ENCODE data around the gene LRWD1. TPM values are rescaled to one million over a fixed set of nuclear protein-coding genes. Genes with fewer than 3 reads are reported as not detected.
A peak's percentile ranks its signal among the peaks of the same experiment; 100 is the strongest.

Gene LRWD1
- total and polyA plus RNA-seq, 2 donors (not counting 1 experiment from before 2014, with no cell fraction given), result 7.4 to 14.5 TPM

DNA sequence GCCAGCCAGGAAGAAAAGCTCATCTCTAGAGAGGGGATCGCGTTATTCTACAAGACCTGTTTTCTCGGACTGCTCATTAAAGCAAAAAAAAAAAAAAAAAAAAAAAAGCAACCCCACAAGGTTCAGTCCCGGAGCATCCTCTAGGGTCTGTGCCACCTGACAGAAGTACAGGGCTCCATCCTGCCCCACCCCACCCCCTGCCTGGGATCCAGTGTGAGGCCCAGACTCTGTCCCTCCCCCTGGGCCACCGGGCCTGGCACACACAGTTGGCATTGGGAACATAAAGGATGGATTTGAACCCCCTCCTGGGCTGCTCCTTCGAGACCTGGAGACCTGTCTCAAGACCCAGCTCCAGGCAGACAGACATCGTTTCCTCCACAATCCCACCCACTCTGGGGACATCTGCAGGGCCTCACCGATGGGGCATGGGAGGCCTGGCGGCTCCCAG is 30.7 kb upstream of the LRWD1 start:
- Histone ChIP-seq H3K79me2 (ENCODE audit: control insufficient read depth, insufficient read depth, low read length) (peaks cover 3% of the 10 kb centered on the region), H3K4me3 (replicated peaks in 1 of 4; ENCODE audit: control extremely low read depth in 1 of 4, insufficient read depth in 1 of 4, low read depth in 3 of 4, low read length in 4 of 4) (peak overlapping the region; percentile 72 to 90 (median 80)), H3K9ac (ENCODE audit: insufficient read depth, low read length) (peak overlapping the region; percentile 75), H3K36me3 (ENCODE audit: control insufficient read depth, insufficient read depth, low read length) (peaks cover under 1% of the 10 kb centered on the region), H3K27me3 (ENCODE audit: control insufficient read depth, insufficient read depth, low read length) (no peaks in the 10 kb centered on the region), H3K27ac (ENCODE audit: insufficient read depth, low read length) (peak overlapping the region; percentile 71), H3K4me1 (ENCODE audit: control insufficient read depth, extremely low read depth, insufficient read depth, low read length) (peaks cover 5% of the 10 kb centered on the region), H4K20me1 (ENCODE audit: control insufficient read depth, extremely low read depth, insufficient read depth, low read length) (no peaks in the 10 kb centered on the region), H3K4me2 (ENCODE audit: extremely low read depth, insufficient read depth, low read length) (peak overlapping the region; percentile 66), H3K9me3 (ENCODE audit: control insufficient read depth, insufficient read depth, low read depth, low read length) (no peaks in the 10 kb centered on the region), H2AFZ (ENCODE audit: low read length) (peak overlapping the region; percentile 75)
- TF ChIP-seq EZH2 (IDR thresholded peaks at IDR 0.05; ENCODE audit: low read length, missing control alignments) (no peak), CTCF (conservative IDR thresholded peaks at IDR 0.05 in 1 of 2, IDR thresholded peaks at IDR 0.05 in 1 of 2; ENCODE audit: low read depth in 1 of 2, low read length in 2 of 2) (no peak)
- DNase-seq (ENCODE audit: low read depth in 2 of 2), result no peak

- no peaks in the 10 kb centered on the region for H3K27me3 ChIP-seq (ENCODE audit: control insufficient read depth, insufficient read depth, low read length)
These were observed 28.7 kb upstream of the LRWD1 start for GRCh38 chr7:102436118-102436517.

More at GRCh38 chr7:102436118-102436517, 28.7 kb upstream of the LRWD1 start:
- Histone ChIP-seq H3K4me1 (ENCODE audit: control insufficient read depth, extremely low read depth, insufficient read depth, low read length) (peaks cover 7% of the 10 kb centered on the region), H3K27ac (ENCODE audit: insufficient read depth, low read length) (no peak overlapping the region), H4K20me1 (ENCODE audit: control insufficient read depth, extremely low read depth, insufficient read depth, low read length) (no peaks in the 10 kb centered on the region), H3K36me3 (ENCODE audit: control insufficient read depth, insufficient read depth, low read length) (peaks cover 2% of the 10 kb centered on the region), H3K4me2 (ENCODE audit: extremely low read depth, insufficient read depth, low read length) (no peak overlapping the region), H3K4me3 (replicated peaks in 1 of 4; ENCODE audit: control extremely low read depth in 1 of 4, insufficient read depth in 1 of 4, low read depth in 3 of 4, low read length in 4 of 4) (no peak overlapping the region), H3K79me2 (ENCODE audit: control insufficient read depth, insufficient read depth, low read length) (peaks cover 3% of the 10 kb centered on the region), H2AFZ (ENCODE audit: low read length) (no peak overlapping the region), H3K9ac (ENCODE audit: insufficient read depth, low read length) (no peak overlapping the region), H3K9me3 (ENCODE audit: control insufficient read depth, insufficient read depth, low read depth, low read length) (no peaks in the 10 kb centered on the region)
- TF ChIP-seq EZH2 (IDR thresholded peaks at IDR 0.05; ENCODE audit: low read length, missing control alignments) (no peak), CTCF (conservative IDR thresholded peaks at IDR 0.05 in 1 of 2, IDR thresholded peaks at IDR 0.05 in 1 of 2; ENCODE audit: low read depth in 1 of 2, low read length in 2 of 2) (no peak)
- DNase-seq (ENCODE audit: low read depth in 2 of 2), result no peak
